ENCODE measurements around the gene OR4F6. TPM values are rescaled to one million over a fixed set of nuclear protein-coding genes. Genes with fewer than 3 reads are reported as not detected.
"Not testable (repeated sequence)": the region's sequence is repeated elsewhere in the genome, so short reads cannot be mapped to it uniquely, and the experiment has no call there.

Gene OR4F6
- total and polyA plus RNA-seq, 9 of the 15 experiments (the other 6 are each of a cell fraction or from before 2014, with no cell fraction given) = not detected

DNA sequence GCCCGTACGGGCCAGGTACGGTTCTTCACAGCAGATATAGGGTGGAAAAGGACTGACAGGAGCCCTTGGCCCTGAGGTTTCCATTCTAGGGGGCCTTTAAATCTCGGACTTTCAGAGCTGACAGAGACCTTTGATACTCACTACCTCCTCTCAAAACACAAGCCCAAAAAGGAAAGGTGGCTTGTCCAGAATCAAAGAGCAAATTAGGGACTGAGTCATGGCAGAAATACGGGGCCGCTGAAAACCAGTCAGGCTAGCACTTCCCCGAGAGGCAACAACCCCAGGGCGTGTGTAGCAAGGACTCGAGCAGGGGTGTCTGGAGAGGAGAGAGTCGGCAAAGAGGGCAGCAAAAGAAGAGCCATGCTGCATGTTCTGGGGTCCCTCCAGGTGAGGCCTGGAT, 24.7 kb upstream of the OR4F6 start:
- H3K4me2 ChIP-seq (ENCODE audit: insufficient read depth, low read length); H3K9me3 ChIP-seq (replicated peaks; ENCODE audit: control insufficient read depth, insufficient read depth, low read depth, low read length); H4K20me1 ChIP-seq (replicated peaks; ENCODE audit: control insufficient read depth, insufficient read depth, low read length); H2AFZ ChIP-seq (ENCODE audit: low read depth, low read length); H3K9ac ChIP-seq (ENCODE audit: insufficient read depth in 1 of 2, low read depth in 2 of 2, low read length in 2 of 2); in situ Hi-C loops (cut with MboI); BruUV-seq (replicated peaks); H3K9me1 ChIP-seq (ENCODE audit: control insufficient read depth, insufficient read depth, low read length); H3K4me1 ChIP-seq (replicated peaks in 1 of 2; ENCODE audit: control insufficient read depth in 2 of 2, insufficient read depth in 2 of 2, low read length in 2 of 2); DNase-seq (ENCODE audit: extremely low read depth in 1 of 4, low spot score in 3 of 4); H3K27ac ChIP-seq (ENCODE audit: extremely low read depth, low read depth, low read length); CTCF ChIA-PET (ENCODE audit: low intra/inter-chr PET ratio); FAIRE-seq; intact Hi-C loops (cut with micrococcal nuclease); H3K4me3 ChIP-seq; H3K36me3 ChIP-seq (ENCODE audit: control insufficient read depth, insufficient read depth, low read length); H3K79me2 ChIP-seq (ENCODE audit: control insufficient read depth, insufficient read depth, low read length); ATAC-seq: not testable (repeated sequence)
- peaks cover 12 to 47% of the 10 kb centered on the region in 2 experiments; a peak in 3 of 5 replicates for H3K27me3 ChIP-seq (ENCODE audit: control insufficient read depth in 2 of 2, insufficient read depth in 2 of 2, low read length in 2 of 2)
- POLR2A ChIA-PET = interaction anchor here (0.6 kb wide), 1 partner anchor 54 kb away, joined by 3 read pairs; no protein-coding TSS in a partner anchor
- WGBS (ENCODE audit: insufficient coverage, low coverage, missing lambda C conversion rate) = 2% methylated on average over 9 of the region's 10 CpGs

DNA sequence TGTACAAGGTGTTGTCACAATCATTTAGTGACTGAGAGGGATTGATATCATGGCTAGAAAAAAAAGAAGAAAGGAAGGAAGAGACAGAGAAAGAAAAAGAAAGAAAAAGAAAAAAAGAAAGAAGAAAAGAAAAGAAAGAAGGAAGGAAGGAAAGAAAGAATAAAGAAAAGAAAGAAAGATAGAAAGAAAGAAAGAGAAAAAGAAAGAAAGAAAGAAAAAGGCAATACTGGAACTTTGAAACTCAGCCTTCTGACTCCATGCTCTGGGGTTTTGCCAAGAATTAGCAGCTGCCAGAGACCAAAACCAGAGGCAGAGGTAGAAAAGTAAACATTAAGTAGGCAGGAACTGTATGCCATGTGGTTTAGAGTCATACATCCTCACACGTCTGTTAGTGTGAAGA, 23.1 kb upstream of the OR4F6 start:
- H4K20me1 ChIP-seq (replicated peaks; ENCODE audit: control insufficient read depth, insufficient read depth, low read length); H3K4me2 ChIP-seq (ENCODE audit: insufficient read depth, low read length); POLR2A ChIA-PET; H2AFZ ChIP-seq (ENCODE audit: low read depth, low read length); FAIRE-seq; H3K9ac ChIP-seq (ENCODE audit: insufficient read depth in 1 of 2, low read depth in 2 of 2, low read length in 2 of 2); H3K79me2 ChIP-seq (ENCODE audit: control insufficient read depth, insufficient read depth, low read length); H3K36me3 ChIP-seq (ENCODE audit: control insufficient read depth, insufficient read depth, low read length); H3K4me1 ChIP-seq (replicated peaks in 1 of 2; ENCODE audit: control insufficient read depth in 2 of 2, insufficient read depth in 2 of 2, low read length in 2 of 2); H3K4me3 ChIP-seq; CTCF ChIA-PET (ENCODE audit: low intra/inter-chr PET ratio); H3K9me1 ChIP-seq (ENCODE audit: control insufficient read depth, insufficient read depth, low read length); BruUV-seq (replicated peaks); in situ Hi-C loops (cut with MboI); H3K27ac ChIP-seq (ENCODE audit: extremely low read depth, low read depth, low read length); intact Hi-C loops (cut with micrococcal nuclease); DNase-seq (ENCODE audit: extremely low read depth in 1 of 4, low spot score in 3 of 4); ATAC-seq; H3K9me3 ChIP-seq (replicated peaks; ENCODE audit: control insufficient read depth, insufficient read depth, low read depth, low read length): not testable (repeated sequence)
- TF ChIP-seq, protein P1, sequence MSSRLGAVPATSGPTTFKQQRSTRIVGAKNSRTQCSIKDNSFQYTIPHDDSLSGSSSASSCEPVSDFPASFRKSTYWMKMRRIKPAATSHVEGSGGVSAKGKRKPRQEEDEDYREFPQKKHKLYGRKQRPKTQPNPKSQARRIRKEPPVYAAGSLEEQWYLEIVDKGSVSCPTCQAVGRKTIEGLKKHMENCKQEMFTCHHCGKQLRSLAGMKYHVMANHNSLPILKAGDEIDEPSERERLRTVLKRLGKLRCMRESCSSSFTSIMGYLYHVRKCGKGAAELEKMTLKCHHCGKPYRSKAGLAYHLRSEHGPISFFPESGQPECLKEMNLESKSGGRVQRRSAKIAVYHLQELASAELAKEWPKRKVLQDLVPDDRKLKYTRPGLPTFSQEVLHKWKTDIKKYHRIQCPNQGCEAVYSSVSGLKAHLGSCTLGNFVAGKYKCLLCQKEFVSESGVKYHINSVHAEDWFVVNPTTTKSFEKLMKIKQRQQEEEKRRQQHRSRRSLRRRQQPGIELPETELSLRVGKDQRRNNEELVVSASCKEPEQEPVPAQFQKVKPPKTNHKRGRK (tag; IDR thresholded peaks at IDR 0.05) = peak; percentile 62
- WGBS (ENCODE audit: insufficient coverage, low coverage, missing lambda C conversion rate) = no CpG with 5 or more reads among the region's 1 CpG
- peaks cover 12 to 31% of the 10 kb centered on the region in 2 experiments; a peak in 3 of 5 replicates for H3K27me3 ChIP-seq (ENCODE audit: control insufficient read depth in 2 of 2, insufficient read depth in 2 of 2, low read length in 2 of 2)
